HG03439 (cell line): Measurements from ENCODE around the gene PCNX3.
"Not testable (repeated sequence)": the region's sequence is repeated elsewhere in the genome, so short reads cannot be mapped to it uniquely, and the experiment has no call there.

Experiments used
- ATAC-seq: cut with Tn5 transposase; IDR thresholded peaks from one replicate; pipeline ENCODE4 v1.9.1; 2021; ENCODE audit warnings: mild to moderate bottlenecking, moderate library complexity; ENCODE audit not compliant: unreplicated experiment

PCNX3 gene

GRCh38 chr11:65637794-65638419 lies 22.3 kb downstream of the PCNX3 start, which contains the start of gene SIPA1:
Gene SIPA1, plus strand, starts transcription at chr11:65638101. Its CDS starts 2,821 bp downstream, at chr11:65640922.
- ATAC-seq: peak; percentile 35

GRCh38 chr11:65639228-65639597 lies 23.6 kb downstream of the PCNX3 start:
- ATAC-seq: not testable (repeated sequence)

DNA sequence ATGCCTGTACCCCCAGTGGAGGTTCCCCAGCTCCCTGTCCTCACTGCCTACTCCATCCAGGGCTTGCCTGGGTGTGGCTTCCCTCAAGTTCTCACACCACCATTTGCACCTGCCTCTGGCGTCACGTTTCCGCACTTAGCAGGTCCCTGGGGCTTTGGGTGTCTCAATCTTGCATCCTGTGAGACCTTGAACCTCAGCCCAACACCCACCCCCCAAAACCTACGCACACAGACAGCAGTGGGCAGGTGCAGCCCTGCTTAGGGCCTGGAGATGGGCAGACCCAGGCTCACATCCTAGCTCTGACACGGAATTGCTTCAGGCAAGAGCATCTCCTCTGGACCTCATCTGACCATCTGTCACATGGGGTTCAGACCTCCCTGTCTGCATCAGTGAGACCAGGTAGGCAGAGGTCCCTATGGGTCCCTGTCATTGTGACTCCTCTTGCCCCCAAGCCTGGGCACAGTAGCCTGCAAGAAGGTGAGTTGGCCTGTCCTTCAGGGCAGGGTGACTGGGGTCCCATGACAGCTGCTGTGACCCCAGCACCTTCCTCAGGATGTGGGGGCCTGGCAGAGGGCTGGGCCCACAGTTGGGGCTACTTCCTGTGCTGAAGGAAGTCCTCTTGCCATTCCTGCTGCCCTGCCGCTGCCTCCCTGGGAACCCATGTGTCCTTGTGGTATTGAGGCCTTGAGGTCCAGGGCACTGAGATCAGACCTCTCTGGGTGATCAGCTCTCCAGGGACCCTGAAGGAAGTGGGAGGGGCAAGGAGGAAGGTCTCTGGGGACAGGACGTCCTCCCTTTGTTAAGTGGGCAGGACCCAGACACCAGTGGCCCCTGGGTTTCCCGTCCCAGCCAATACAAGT lies 24.3 kb downstream of the PCNX3 start:
- peak; percentile 36 for ATAC-seq

DNA sequence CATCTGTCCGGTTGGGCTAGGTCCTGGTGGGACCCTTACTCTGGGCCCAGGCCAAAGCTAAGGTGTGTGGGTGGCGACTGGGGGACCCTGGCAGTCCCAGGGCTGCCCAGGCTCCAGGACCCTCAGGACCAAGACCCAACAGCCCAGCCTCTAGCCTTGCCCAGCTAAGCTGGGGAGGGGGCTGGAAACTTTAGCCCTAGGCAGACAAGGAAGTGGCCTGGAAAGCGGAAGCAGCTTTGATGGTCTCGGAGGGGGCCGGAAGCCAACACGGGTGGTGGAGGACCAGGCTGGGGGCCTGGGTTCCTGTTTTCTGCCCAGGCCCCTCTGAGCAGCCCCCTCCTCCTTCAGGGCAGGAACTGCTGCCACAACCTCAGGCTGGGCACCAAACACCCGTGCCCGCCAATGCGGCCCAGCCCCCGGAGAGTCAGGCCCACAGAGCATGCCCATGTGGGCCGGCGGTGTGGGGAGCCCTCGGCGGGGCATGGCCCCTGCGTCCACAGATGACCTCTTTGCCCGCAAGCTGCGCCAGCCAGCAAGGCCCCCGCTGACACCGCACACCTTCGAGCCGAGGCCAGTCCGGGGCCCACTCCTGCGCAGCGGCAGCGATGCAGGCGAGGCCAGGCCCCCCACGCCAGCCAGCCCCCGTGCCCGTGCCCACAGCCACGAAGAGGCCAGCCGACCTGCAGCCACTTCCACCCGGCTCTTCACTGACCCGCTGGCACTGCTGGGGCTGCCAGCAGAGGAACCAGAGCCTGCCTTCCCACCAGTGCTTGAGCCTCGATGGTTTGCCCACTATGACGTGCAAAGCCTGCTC lies 25.1 kb downstream of the PCNX3 start:
- ATAC-seq: no peak

DNA sequence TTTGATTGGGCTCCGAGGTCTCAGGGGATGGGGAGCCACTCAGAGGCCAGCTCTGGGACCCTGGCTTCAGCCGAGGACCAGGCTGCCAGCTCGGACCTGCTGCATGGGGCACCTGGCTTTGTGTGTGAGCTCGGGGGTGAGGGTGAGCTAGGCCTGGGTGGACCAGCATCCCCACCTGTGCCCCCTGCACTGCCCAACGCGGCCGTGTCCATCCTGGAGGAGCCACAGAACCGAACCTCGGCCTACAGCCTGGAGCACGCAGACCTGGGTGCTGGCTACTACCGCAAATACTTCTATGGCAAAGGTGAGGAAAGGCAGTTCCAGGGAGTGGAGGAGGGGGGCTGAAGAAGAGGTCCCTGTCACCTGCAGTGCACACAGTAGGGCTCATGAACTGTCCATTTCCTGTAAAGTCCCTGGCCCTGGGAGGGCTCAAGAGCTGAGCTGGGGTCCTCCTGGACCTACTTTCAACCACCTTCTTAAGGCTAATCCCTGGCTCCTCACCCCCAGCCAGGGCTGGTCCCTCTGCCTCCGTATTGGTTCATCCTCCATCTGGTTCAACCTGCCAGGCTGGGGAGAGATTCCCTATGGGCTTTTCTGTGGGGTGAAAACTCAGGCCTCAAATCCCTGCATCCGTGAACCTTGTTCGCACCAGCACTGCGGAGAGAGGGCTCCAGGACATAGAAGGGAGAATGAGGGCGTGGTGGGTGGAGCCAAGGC lies 25.9 kb downstream of the PCNX3 start:
- no peak for ATAC-seq

DNA sequence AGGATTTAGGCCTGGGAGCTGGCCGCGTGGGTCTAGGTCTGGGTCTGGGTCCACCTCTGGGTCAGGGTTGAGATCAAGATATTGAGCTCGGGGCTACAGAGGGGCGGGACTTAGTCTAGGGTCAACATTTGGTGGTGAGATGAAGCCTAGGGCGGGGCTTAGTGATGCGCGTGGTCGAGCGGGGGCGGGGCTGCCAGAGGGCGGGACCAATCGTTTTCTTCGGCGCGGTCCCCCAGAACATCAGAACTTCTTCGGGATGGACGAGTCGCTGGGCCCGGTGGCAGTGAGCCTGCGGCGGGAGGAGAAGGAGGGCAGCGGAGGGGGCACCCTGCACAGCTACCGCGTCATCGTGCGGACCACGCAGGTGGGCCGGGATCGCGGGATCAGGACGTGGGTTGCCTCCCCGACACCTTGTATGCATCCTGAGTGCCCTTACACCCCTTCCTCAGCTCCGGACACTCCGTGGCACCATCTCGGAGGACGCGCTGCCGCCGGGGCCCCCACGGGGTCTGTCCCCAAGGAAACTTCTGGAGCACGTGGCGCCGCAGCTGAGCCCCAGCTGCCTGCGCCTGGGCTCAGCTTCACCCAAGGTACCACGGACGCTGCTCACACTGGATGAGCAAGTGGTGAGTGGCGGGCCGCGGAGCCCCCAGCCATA lies 26.6 kb downstream of the PCNX3 start:
- no peak for ATAC-seq

DNA sequence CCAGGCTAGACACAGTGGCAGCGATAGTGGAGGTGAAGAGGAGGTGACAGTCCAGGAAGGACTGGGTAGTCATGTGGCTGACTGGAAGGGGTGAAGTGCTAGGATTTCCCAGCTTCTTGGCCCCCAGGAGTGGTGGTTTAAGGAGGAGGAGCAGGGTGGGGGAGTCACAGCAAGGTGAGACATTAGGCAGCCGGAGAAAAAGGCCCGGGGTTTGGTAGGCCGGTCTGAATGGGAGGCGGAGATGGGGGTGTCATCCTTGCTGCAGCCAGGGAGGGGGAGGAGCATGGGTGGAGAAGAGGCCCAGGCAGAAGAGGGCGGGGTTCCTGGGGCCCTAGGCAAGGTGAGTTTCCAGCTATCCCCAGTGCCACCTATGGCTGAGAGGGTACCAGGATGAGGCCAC lies 28.4 kb downstream of the PCNX3 start:
- ATAC-seq: no peak

DNA sequence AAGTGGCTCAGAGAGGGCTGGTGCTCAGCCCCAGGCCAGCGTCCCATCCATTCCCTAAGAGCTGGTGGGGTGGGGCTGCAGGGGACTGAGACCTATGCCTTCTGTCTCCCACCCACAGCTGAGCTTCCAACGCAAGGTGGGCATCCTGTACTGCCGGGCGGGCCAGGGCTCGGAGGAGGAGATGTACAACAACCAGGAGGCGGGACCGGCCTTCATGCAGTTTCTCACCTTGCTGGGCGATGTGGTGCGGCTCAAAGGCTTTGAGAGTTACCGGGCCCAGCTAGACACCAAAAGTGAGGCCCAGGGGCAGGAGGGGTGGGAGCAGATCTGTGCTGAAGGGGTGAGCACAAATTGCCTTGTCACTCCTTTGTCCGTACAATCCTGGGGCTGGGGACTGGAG lies 29.3 kb downstream of the PCNX3 start:
- ATAC-seq: no peak

DNA sequence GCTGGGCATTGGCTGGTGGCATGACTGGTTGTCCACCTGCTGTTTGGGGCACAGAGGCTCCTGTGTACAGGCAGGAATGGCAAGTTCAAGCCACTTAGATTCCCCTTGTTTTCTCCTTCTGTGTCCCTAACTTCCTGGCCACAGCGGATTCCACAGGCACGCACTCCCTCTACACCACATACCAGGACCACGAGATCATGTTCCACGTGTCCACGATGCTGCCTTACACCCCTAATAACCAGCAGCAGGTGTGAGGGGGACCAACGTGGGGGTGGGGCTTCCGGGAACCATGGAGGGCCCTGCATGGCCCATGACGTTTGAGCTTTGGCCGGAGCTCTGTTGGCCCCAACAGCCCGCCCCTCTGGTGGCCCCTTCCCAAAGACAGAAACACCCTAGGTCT lies 30.1 kb downstream of the PCNX3 start:
- no peak for ATAC-seq

DNA sequence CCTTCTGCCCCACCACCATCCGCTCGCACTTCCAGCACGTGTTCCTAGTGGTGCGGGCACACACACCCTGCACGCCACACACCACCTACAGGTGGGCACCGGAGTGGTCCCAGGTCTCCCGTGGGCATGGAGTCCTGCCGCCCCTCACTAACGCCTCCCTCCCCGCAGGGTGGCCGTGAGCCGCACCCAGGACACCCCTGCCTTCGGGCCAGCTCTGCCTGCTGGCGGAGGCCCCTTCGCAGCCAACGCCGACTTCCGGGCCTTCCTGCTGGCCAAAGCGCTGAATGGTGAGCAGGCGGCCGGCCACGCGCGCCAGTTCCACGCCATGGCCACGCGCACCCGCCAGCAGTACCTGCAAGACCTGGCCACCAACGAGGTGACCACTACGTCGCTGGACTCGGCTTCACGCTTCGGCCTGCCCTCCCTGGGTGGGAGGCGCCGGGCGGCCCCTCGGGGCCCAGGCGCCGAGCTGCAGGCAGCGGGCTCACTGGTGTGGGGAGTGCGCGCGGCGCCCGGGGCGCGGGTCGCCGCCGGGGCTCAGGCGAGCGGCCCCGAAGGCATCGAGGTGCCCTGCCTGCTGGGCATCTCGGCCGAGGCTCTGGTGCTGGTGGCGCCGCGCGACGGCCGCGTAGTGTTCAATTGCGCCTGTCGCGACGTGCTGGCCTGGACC lies 30.8 kb downstream of the PCNX3 start:
- no peak for ATAC-seq

GRCh38 chr11:65646958-65647701 lies 31.6 kb downstream of the PCNX3 start:
- ATAC-seq: no peak

DNA sequence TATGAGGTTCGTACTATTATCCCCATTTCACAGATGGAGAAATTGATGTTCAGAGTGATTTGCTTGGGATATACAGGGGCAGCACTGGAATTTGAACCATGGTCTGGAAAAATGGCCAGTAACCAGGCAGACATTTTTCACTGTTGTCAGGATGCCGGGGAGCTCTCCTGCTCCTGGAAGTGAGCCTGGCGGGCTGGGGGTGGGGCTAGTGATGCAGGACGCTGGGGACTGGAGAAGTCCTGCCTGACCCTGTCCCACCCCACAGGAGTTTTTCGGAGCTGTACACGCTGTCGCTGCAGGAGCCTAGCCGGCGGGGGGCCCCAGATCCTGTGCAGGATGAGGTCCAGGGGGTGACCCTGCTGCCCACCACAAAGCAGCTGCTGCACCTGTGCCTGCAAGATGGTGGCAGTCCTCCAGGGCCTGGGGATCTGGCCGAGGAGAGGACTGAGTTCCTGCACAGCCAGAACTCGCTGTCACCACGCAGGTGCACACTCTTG lies 33.5 kb downstream of the PCNX3 start:
- ATAC-seq: no peak

GRCh38 chr11:65649656-65650546 lies 34.3 kb downstream of the PCNX3 start:
- no peak for ATAC-seq

GRCh38 chr11:65650547-65651338 lies 35.2 kb downstream of the PCNX3 start:
- ATAC-seq: no peak

GRCh38 chr11:65651339-65651588 lies 35.7 kb downstream of the PCNX3 start:
- no peak for ATAC-seq

GRCh38 chr11:65651589-65652510 lies 36.3 kb downstream of the PCNX3 start:
- no peak for ATAC-seq
